AG04450 (cell line): Measurements from ENCODE around the gene RBM15B. TPM values are rescaled to one million over a fixed set of nuclear protein-coding genes. Genes with fewer than 3 reads are reported as not detected.
A peak's percentile ranks its signal among the peaks of the same experiment; 100 is the strongest.

Experiments
- CTCF ChIA-PET: fragments of 300-600, 350-600 bp; formaldehyde crosslinking; extraction: SDS; loops from one replicate; lab custom pipeline; 2022; ENCODE audit warnings: antibody characterized with exemption, inconsistent platforms; lab: Charles Lee
- POLR2A ChIA-PET: fragments of 350-600 bp; formaldehyde crosslinking; extraction: SDS; loops from one replicate; lab custom pipeline; 2021; ENCODE audit warnings: antibody characterized with exemption, inconsistent platforms; lab: Yijun Ruan, JAX
- DNase-seq: peaks from one replicate; pipeline ENCODE4 v3.0.0-alpha.2; 2011; ENCODE audit warnings: low read depth, low spot score
- H3K27ac ChIP-seq: one replicate; pipeline ENCODE4 v1.5.1; 2012; ENCODE audit warnings: low read depth, low read length, control low read depth
- H3K27me3 ChIP-seq: one replicate; pipeline ENCODE4 v1.6.0; 2012; ENCODE audit warnings: low read length; ENCODE audit not compliant: control insufficient read depth, insufficient read depth
- H3K4me3 ChIP-seq: 2 replicates; pipeline ENCODE4 v1.5.1; 2011; ENCODE audit warnings: mild to moderate bottlenecking, low read depth, low read length, control low read depth
- H3K9me3 ChIP-seq: 2 replicates; pipeline ENCODE4 v1.5.1; 2012; ENCODE audit warnings: low read length; ENCODE audit not compliant: control insufficient read depth, insufficient read depth
- polyA plus RNA-seq: library from polyadenylated mRNA; depleted of rRNA; stranded (reverse); fragments of >200 nt; gene quantifications from 2 replicates; pipeline ENCODE4 v1.2.3, GENCODE V29; 2011; rRNA removed
- TF ChIP-seq, protein P1 (sequence below): IDR thresholded peaks from 2 replicates; pipeline ENCODE4 v1.5.1; 2011; ENCODE audit warnings: low read depth, low read length, control low read depth, inconsistent platforms

RBM15B gene
- polyA plus RNA-seq, 1 experiment, result 12.5 TPM

DNA sequence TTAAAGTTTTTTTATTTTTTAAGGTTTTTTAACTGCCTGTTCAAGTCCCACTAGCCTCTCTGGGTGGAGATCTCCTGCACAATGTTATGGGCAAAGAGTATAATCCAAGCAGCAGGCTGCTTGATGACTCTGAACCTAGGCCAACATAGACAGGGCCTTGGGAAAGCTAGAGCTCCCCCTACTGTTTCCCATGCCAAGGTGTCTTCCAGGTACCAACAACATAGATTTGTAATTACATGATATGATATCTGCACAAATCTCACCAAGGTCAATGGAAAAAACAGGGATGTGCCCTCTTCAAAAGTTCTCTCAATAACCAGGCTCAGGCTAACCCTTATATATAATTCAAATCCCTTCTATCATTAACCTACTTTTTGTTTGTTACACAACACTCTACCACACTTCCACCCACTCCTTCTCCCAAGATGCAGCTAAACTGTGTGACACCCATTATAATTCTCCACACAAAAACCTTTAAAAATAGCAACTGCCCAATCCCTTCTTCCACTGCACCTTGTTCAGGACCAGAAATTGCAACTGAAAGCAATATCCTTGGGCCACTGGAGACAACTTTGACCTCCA is 43.8 kb downstream of the RBM15B start:
- no peak for DNase-seq
- Histone ChIP-seq H3K9me3 (no peaks in the 10 kb centered on the region; the same call in 1 of the 2 replicates), H3K27me3 (no peaks in the 10 kb centered on the region), H3K4me3 (no peak overlapping the region), H3K27ac (no peak overlapping the region)
- TF ChIP-seq, protein P1, sequence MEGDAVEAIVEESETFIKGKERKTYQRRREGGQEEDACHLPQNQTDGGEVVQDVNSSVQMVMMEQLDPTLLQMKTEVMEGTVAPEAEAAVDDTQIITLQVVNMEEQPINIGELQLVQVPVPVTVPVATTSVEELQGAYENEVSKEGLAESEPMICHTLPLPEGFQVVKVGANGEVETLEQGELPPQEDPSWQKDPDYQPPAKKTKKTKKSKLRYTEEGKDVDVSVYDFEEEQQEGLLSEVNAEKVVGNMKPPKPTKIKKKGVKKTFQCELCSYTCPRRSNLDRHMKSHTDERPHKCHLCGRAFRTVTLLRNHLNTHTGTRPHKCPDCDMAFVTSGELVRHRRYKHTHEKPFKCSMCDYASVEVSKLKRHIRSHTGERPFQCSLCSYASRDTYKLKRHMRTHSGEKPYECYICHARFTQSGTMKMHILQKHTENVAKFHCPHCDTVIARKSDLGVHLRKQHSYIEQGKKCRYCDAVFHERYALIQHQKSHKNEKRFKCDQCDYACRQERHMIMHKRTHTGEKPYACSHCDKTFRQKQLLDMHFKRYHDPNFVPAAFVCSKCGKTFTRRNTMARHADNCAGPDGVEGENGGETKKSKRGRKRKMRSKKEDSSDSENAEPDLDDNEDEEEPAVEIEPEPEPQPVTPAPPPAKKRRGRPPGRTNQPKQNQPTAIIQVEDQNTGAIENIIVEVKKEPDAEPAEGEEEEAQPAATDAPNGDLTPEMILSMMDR, result peak; percentile 68
- CTCF ChIA-PET, result interaction anchor here (0.5 to 2.6 kb wide), 13 partner anchors 9 to 492 kb away, joined by 3 to 13 read pairs (median 5); partner anchors contain the start of gene DCAF1
- POLR2A ChIA-PET, result no interaction called here

DNA sequence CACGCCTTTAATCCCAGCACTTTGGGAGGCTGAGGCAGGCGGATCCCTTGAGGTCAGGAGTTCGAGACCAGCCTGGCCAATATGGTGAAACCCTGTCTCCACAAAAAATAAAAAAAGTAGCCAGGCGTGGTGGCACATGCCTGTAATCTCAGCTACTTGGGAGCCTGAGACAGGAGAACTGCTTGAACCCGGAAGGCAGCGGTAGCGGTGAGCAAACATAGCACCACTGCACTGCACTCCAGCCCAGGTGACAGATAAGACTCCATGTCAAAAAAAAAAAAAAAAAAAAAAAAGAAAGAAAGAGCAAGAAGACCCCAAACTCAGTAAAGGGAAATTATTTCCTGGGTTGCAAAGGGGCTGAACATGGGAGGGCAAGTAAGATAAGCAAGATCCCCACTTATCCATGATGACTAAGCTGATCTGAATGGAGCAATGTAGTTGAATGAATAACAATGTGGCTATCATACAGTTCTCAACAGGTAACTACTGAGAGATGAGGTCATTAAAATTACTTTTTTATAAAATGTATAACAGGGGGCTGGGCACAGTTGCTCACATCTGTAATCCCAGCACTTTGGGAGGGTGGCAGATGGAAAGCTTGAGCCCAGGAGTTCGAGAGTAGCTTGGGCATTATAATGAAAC is 46.0 kb downstream of the RBM15B start:
- DNase-seq, result no peak
- TF ChIP-seq, protein P1, result no peak
- no peak overlapping the region for H3K4me3 ChIP-seq
- ChIA-PET POLR2A (no interaction called here), CTCF (interaction anchor here (0.6 to 1.0 kb wide), 5 partner anchors 9 to 822 kb away, joined by 3 to 4 read pairs (median 3); no protein-coding TSS in a partner anchor)
- H3K9me3 ChIP-seq, result no peaks in the 10 kb centered on the region; the same call in 1 of the 2 replicates
- H3K27me3 ChIP-seq, result no peaks in the 10 kb centered on the region
- no peak overlapping the region for H3K27ac ChIP-seq

DNA sequence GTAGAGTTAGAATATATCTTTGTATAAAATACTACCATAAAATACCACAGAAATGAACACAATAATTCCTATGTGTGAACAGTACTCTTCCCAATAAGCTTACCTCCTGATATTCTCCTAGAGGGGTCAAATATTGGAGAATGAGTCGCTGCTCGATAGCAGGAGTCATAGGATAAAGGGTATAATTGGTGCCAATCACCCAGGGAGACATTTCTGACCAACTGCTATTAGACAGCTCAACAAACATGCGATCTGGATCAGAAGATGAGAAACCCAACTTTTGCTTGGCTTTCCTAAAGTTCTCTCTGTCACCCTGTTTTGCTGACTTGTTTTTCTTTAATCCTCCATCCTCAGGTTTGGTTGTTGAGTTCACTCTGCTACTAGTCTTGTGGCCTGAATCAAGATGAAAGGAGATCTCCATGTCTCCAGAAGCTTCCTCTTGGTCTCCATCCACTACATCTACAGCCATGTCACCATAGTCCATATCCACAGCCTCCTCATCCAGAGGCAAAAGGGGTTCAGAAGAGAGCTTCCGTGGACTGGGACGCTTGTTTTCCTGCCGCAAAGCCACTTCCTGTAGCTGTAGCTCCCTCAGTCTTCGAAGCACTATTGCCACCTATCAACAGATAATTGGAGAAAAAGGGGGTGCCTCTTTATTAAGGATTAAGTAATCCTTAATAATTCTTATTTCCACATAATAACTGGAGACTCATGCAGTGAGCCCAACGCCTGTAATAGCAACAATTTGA is 50.4 kb downstream of the RBM15B start:
- H3K27ac ChIP-seq, result no peak overlapping the region
- POLR2A ChIA-PET, result no interaction called here
- no peaks in the 10 kb centered on the region for H3K9me3 ChIP-seq
- TF ChIP-seq, protein P1, result no peak
- H3K27me3 ChIP-seq, result no peaks in the 10 kb centered on the region
- DNase-seq, result no peak
- no peak overlapping the region for H3K4me3 ChIP-seq
- CTCF ChIA-PET, result interaction anchor here (0.8 kb wide), 1 partner anchor 229 kb away, joined by 3 read pairs; no protein-coding TSS in a partner anchor

DNA sequence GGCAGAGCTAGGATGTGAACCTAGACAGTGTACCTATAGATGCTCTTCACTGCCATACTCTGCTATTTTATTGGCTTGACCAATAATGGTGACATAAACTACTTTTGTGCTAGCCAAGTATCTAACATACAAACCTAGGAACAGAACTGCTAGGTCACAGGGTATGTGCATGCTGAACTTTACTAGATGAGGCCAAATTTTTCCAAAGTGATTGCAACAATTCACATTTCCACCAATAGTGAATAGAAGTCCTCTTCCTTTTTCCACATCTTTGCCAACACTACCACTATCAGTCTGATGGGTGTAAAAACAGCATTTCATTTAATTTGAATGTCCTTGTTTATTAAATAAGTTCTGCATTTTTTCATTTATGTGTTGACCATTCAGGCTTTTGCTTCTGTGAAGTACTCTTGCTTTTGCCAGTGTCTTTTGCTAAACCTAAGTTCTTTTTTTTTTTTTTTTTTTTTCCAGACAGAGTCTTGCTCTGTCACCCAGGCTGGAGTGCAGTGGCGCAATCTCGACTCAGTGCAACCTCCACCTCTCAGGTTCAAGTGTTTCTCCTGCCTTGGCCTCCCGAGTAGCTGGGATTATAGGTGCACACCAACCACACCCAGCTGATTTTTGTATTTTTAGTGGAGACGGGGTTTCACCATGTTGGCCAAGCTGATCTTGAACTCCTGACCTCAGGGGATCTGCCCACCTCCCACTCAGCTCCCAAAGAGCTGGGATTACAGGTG is 54.6 kb downstream of the RBM15B start:
- no peaks in the 10 kb centered on the region for H3K9me3 ChIP-seq
- CTCF ChIA-PET, result interaction anchor here (0.7 to 1.7 kb wide), 2 partner anchors 11 to 875 kb away, joined by 6 to 9 read pairs; no protein-coding TSS in a partner anchor
- POLR2A ChIA-PET, result no interaction called here
- TF ChIP-seq, protein P1, result no peak
- H3K27ac ChIP-seq, result no peak overlapping the region
- no peaks in the 10 kb centered on the region for H3K27me3 ChIP-seq
- no peak overlapping the region for H3K4me3 ChIP-seq
- DNase-seq, result no peak

Other genes with a start within 250 kb of the RBM15B start
- gene MANF, start 6.0 kb upstream of the RBM15B start, polyA plus RNA-seq, result 58.8 and 79.5 TPM in 2 replicates
- gene DCAF1, start 108.7 kb downstream of the RBM15B start, polyA plus RNA-seq, result 9.9 and 10.5 TPM in 2 replicates
- 8.1 and 9.6 TPM in 2 replicates for gene RAD54L2, start 147.4 kb downstream of the RBM15B start, polyA plus RNA-seq